Measurements from ENCODE around the gene RAB33B. TPM values are rescaled to one million over a fixed set of nuclear protein-coding genes. Genes with fewer than 3 reads are reported as not detected.
A peak's percentile ranks its signal among the peaks of the same experiment; 100 is the strongest.

The RAB33B gene
- polyA plus RNA-seq, 1 donor (not counting 4 experiments of a cell fraction or from before 2014, with no cell fraction given), result 4.4 TPM

- H3K27ac ChIP-seq (ENCODE audit: control insufficient read depth, insufficient read depth, low read length), result peak overlapping the region; percentile 82
- no peaks in the 10 kb centered on the region for H3K36me3 ChIP-seq (ENCODE audit: control insufficient read depth in 2 of 2, extremely low read depth in 1 of 2, insufficient read depth in 2 of 2, low read length in 2 of 2)
- H3K9me1 ChIP-seq (ENCODE audit: control insufficient read depth, extremely low read depth, insufficient read depth, low read length), result peaks cover 3% of the 10 kb centered on the region
- H3K9ac ChIP-seq (ENCODE audit: control insufficient read depth, extremely low read depth, insufficient read depth, low read length), result peak overlapping the region; percentile 84
- FAIRE-seq (peak; percentile 23), DNase-seq (ENCODE audit: low read depth, low spot score) (peak; percentile 62)
- H3K9me3 ChIP-seq (ENCODE audit: control insufficient read depth, low read depth, low read length), result no peaks in the 10 kb centered on the region
- no peaks in the 10 kb centered on the region for H4K20me1 ChIP-seq (ENCODE audit: control insufficient read depth, extremely low read depth, insufficient read depth, low read length)
- TF ChIP-seq CTCF (optimal IDR thresholded peaks at IDR 0.05 in 1 of 3, IDR thresholded peaks at IDR 0.05 in 1 of 3, conservative IDR thresholded peaks at IDR 0.05 in 1 of 3; ENCODE audit: extremely low read depth in 1 of 3, insufficient read depth in 2 of 3, low read length in 3 of 3), result peak in 2 of 3 experiments; percentile 6 to 40
- no peak for TF ChIP-seq EZH2 (IDR thresholded peaks at IDR 0.05; ENCODE audit: low read length)
- dilution Hi-C loops (cut with MboI; ENCODE audit: extremely low pct_ligation_motif_present, low sequenced_read_pairs), result no loop called here
- H3K27me3 ChIP-seq (ENCODE audit: control insufficient read depth, extremely low read depth, insufficient read depth, low read length), result no peaks in the 10 kb centered on the region
- H3K79me2 ChIP-seq (ENCODE audit: control insufficient read depth, insufficient read depth, low read length), result peaks cover 53% of the 10 kb centered on the region
- peaks cover 31% of the 10 kb centered on the region for H3K4me1 ChIP-seq (ENCODE audit: control insufficient read depth, extremely low read depth, insufficient read depth, low read length)
- H2AFZ ChIP-seq (ENCODE audit: control insufficient read depth, low read length), result peak overlapping the region; percentile 74
- H3K4me3 ChIP-seq (ENCODE audit: control insufficient read depth in 2 of 3, extremely low read depth in 1 of 3, insufficient read depth in 2 of 3, low read depth in 1 of 3, low read length in 3 of 3), result peak overlapping the region; percentile 67 to 97 (median 86)
- H3K4me2 ChIP-seq (ENCODE audit: control insufficient read depth, extremely low read depth, insufficient read depth, low read depth, low read length), result peak overlapping the region; percentile 97
These were observed 380 bp upstream of the RAB33B start for GRCh38 chr4:139453371-139454110.

- Histone ChIP-seq H2AFZ (ENCODE audit: control insufficient read depth, low read length) (no peak overlapping the region), H3K27me3 (ENCODE audit: control insufficient read depth, extremely low read depth, insufficient read depth, low read length) (no peaks in the 10 kb centered on the region), H3K4me3 (ENCODE audit: control insufficient read depth in 2 of 3, extremely low read depth in 1 of 3, insufficient read depth in 2 of 3, low read depth in 1 of 3, low read length in 3 of 3) (peak overlapping the region; percentile 67 to 97 (median 86)), H3K9me1 (ENCODE audit: control insufficient read depth, extremely low read depth, insufficient read depth, low read length) (peaks cover 3% of the 10 kb centered on the region), H4K20me1 (ENCODE audit: control insufficient read depth, extremely low read depth, insufficient read depth, low read length) (no peaks in the 10 kb centered on the region), H3K9ac (ENCODE audit: control insufficient read depth, extremely low read depth, insufficient read depth, low read length) (peak overlapping the region; percentile 84), H3K4me2 (ENCODE audit: control insufficient read depth, extremely low read depth, insufficient read depth, low read depth, low read length) (peak overlapping the region; percentile 94), H3K79me2 (ENCODE audit: control insufficient read depth, insufficient read depth, low read length) (peaks cover 56% of the 10 kb centered on the region), H3K27ac (ENCODE audit: control insufficient read depth, insufficient read depth, low read length) (peak overlapping the region; percentile 1), H3K9me3 (ENCODE audit: control insufficient read depth, low read depth, low read length) (no peaks in the 10 kb centered on the region), H3K36me3 (ENCODE audit: control insufficient read depth in 2 of 2, extremely low read depth in 1 of 2, insufficient read depth in 2 of 2, low read length in 2 of 2) (no peaks in the 10 kb centered on the region), H3K4me1 (ENCODE audit: control insufficient read depth, extremely low read depth, insufficient read depth, low read length) (peaks cover 33% of the 10 kb centered on the region)
- dilution Hi-C loops (cut with MboI; ENCODE audit: extremely low pct_ligation_motif_present, low sequenced_read_pairs), result no loop called here
- FAIRE-seq, result no peak
- no peak for DNase-seq (ENCODE audit: low read depth, low spot score)
- TF ChIP-seq CTCF (optimal IDR thresholded peaks at IDR 0.05 in 1 of 3, IDR thresholded peaks at IDR 0.05 in 1 of 3, conservative IDR thresholded peaks at IDR 0.05 in 1 of 3; ENCODE audit: extremely low read depth in 1 of 3, insufficient read depth in 2 of 3, low read length in 3 of 3) (no peak), EZH2 (IDR thresholded peaks at IDR 0.05; ENCODE audit: low read length) (no peak)
These were observed 1.2 kb downstream of the RAB33B start for GRCh38 chr4:139455126-139455538.

Measured in keratinocyte (primary cell).